Measurements from ENCODE around the gene DENND1A. TPM values are rescaled to one million over a fixed set of nuclear protein-coding genes. Genes with fewer than 3 reads are reported as not detected.

DENND1A gene
- total RNA-seq, 1 donor from 2014 or later = 25.2 TPM

DNA sequence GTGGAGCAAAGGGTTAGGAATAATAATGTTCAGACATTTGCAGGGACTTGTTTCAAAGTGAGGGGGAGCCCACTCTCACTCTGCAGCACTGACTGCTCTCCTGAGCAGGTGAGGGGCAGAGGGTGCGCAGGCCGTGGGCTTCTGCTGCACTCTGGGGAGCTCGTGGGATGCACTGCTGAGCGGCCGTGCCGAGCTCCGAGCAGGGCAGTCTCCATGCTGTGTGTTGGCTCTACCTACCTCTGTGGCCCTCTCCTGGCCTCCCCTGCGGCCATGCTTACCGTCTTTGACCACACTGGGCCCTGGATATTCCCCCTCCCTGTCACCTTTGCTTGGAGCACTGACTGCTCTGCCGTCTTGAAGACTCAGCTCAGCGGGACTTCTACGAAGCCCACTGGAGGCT, 540.2 kb downstream of the DENND1A start:
- no peak for DNase-seq
- ATAC-seq (ENCODE audit: low read depth) = no peak
- no peaks in the 10 kb centered on the region for H3K27me3 Mint-ChIP-seq
- intact Hi-C loops (cut with micrococcal nuclease) = loop anchor here (10.0 kb wide), 1 partner anchor 925 kb away; no protein-coding TSS in a partner anchor
- H3K36me3 Mint-ChIP-seq (ENCODE audit: low read depth) = no peaks in the 10 kb centered on the region
- TF ChIP-seq, protein P1, sequence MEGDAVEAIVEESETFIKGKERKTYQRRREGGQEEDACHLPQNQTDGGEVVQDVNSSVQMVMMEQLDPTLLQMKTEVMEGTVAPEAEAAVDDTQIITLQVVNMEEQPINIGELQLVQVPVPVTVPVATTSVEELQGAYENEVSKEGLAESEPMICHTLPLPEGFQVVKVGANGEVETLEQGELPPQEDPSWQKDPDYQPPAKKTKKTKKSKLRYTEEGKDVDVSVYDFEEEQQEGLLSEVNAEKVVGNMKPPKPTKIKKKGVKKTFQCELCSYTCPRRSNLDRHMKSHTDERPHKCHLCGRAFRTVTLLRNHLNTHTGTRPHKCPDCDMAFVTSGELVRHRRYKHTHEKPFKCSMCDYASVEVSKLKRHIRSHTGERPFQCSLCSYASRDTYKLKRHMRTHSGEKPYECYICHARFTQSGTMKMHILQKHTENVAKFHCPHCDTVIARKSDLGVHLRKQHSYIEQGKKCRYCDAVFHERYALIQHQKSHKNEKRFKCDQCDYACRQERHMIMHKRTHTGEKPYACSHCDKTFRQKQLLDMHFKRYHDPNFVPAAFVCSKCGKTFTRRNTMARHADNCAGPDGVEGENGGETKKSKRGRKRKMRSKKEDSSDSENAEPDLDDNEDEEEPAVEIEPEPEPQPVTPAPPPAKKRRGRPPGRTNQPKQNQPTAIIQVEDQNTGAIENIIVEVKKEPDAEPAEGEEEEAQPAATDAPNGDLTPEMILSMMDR (IDR thresholded peaks at IDR 0.05) = no peak
- CTCF ChIA-PET = no interaction called here
- H3K9me3 Mint-ChIP-seq = peaks cover 2% of the 10 kb centered on the region
- POLR2A ChIA-PET = no interaction called here
- H3K4me3 Mint-ChIP-seq = no peak overlapping the region
- H3K27ac Mint-ChIP-seq = no peak overlapping the region
- H3K4me1 Mint-ChIP-seq = no peaks in the 10 kb centered on the region

GRCh38 chr9:123389070-123389469, 540.9 kb downstream of the DENND1A start:
- H3K4me1 Mint-ChIP-seq = no peaks in the 10 kb centered on the region

GRCh38 chr9:123387686-123388085, 542.2 kb downstream of the DENND1A start:
- POLR2A ChIA-PET = interaction anchor here (0.7 kb wide), 1 partner anchor 11 kb away, joined by 3 read pairs; no protein-coding TSS in a partner anchor
- TF ChIP-seq, protein P1 (IDR thresholded peaks at IDR 0.05) = no peak
- intact Hi-C loops (cut with micrococcal nuclease) = loop anchor here (10.0 kb wide), 1 partner anchor 923 kb away; no protein-coding TSS in a partner anchor
- Mint-ChIP-seq H3K27me3 (no peaks in the 10 kb centered on the region), H3K4me3 (no peak overlapping the region), H3K36me3 (ENCODE audit: low read depth) (peaks cover 2% of the 10 kb centered on the region), H3K27ac (no peak overlapping the region), H3K9me3 (no peaks in the 10 kb centered on the region), H3K4me1 (no peaks in the 10 kb centered on the region)
- ATAC-seq (ENCODE audit: low read depth) (no peak), DNase-seq (no peak)
- CTCF ChIA-PET = interaction anchor here (4.2 kb wide), 1 partner anchor 34 kb away, joined by 20 read pairs; no protein-coding TSS in a partner anchor

More at GRCh38 chr9:123389070-123389469, 540.9 kb downstream of the DENND1A start:
- Mint-ChIP-seq H3K9me3 (peaks cover 2% of the 10 kb centered on the region), H3K4me3 (no peak overlapping the region), H3K27ac (no peak overlapping the region), H3K36me3 (ENCODE audit: low read depth) (no peaks in the 10 kb centered on the region), H3K27me3 (no peaks in the 10 kb centered on the region)
- ATAC-seq (ENCODE audit: low read depth) (no peak), DNase-seq (no peak)
- POLR2A ChIA-PET = no interaction called here
- TF ChIP-seq, protein P1 (IDR thresholded peaks at IDR 0.05) = no peak
- CTCF ChIA-PET = no interaction called here
- intact Hi-C loops (cut with micrococcal nuclease) = loop anchor here (10.0 kb wide), 1 partner anchor 924 kb away; no protein-coding TSS in a partner anchor

- no peak for DNase-seq
- Mint-ChIP-seq H3K4me1 (no peaks in the 10 kb centered on the region), H3K36me3 (ENCODE audit: low read depth) (peaks cover 5% of the 10 kb centered on the region), H3K9me3 (no peaks in the 10 kb centered on the region), H3K27ac (no peak overlapping the region), H3K27me3 (no peaks in the 10 kb centered on the region), H3K4me3 (no peak overlapping the region)
- CTCF ChIA-PET = interaction anchor here (4.2 kb wide), 1 partner anchor 30 kb away, joined by 20 read pairs; no protein-coding TSS in a partner anchor
- no peak for ATAC-seq (ENCODE audit: low read depth)
- TF ChIP-seq, protein P1 (IDR thresholded peaks at IDR 0.05) = no peak
- POLR2A ChIA-PET = interaction anchor here (0.6 kb wide), 1 partner anchor 291 kb away, joined by 3 read pairs; no protein-coding TSS in a partner anchor
- intact Hi-C loops (cut with micrococcal nuclease) = loop anchor here (10.0 kb wide), 1 partner anchor 919 kb away; no protein-coding TSS in a partner anchor
Measured at GRCh38 chr9:123383512-123384170, 546.3 kb downstream of the DENND1A start.

GRCh38 chr9:123382653-123383511, 547.0 kb downstream of the DENND1A start:
- Mint-ChIP-seq H3K27ac (no peak overlapping the region), H3K4me3 (no peak overlapping the region), H3K27me3 (no peaks in the 10 kb centered on the region), H3K4me1 (no peaks in the 10 kb centered on the region), H3K36me3 (ENCODE audit: low read depth) (peaks cover 5% of the 10 kb centered on the region), H3K9me3 (no peaks in the 10 kb centered on the region)
- POLR2A ChIA-PET = no interaction called here
- CTCF ChIA-PET = no interaction called here
- ATAC-seq (ENCODE audit: low read depth) (no peak), DNase-seq (no peak)
- TF ChIP-seq, protein P1 (IDR thresholded peaks at IDR 0.05) = no peak
- intact Hi-C loops (cut with micrococcal nuclease) = loop anchor here (10.0 kb wide), 1 partner anchor 918 kb away; no protein-coding TSS in a partner anchor

All from activated B cell treated with CpG ODN at 0.5 μM for 24 hours (primary cell).